22Rv1 (cell line): Measurements from ENCODE around the gene FAM13B.

Experiments
- H3K27ac ChIP-seq: fragments of 450-650 bp; 2 replicates; pipeline ENCODE4 v1.5.1; 2017
- ZFX ChIP-seq: fragments of 450-650 bp; IDR thresholded peaks from 2 replicates; pipeline ENCODE4 v1.6.1; 2017; ENCODE audit warnings: antibody characterized with exemption, borderline replicate concordance
- TF ChIP-seq, protein P1 (sequence below): fragments of 450-650 bp; IDR thresholded peaks from 2 replicates; pipeline ENCODE4 v1.5.1; 2017; ENCODE audit warnings: mild to moderate bottlenecking

Gene FAM13B

DNA sequence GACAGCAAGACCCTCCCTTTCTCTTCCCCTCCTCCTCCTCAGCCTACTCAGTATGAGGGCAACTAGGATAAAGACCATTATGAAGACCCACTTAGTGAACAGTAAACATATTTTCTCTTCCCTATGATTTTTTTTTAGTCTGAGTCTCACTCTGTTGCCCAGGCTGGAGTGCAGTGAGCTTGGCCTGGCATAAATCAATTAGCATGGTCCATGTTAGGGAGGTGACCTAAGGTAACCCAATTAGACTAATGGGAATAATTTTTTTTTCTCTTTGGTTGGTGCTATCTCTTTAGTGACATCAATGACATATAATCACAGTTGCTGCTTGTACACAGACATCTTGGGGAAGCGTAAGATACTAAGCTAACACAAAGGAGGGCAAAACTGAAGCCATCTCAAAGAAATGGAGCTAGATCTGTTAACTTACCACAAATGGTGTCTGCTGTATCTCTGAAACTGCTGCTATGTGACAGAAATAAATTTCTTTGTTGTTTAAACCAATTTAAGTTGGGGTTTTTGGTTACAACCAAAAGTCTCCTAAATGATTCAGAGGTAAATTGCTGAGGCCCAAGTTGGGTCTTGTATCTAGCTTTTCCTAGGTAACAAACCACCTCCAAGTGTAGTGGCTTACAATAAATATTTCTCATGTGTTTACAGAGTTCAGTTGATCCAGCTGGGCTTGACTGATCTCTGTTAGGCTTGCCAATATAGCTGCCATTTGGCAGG is 130.3 kb downstream of the FAM13B start:
- no peak overlapping the region for H3K27ac ChIP-seq
- no peak for TF ChIP-seq ZFX
- TF ChIP-seq, protein P1, sequence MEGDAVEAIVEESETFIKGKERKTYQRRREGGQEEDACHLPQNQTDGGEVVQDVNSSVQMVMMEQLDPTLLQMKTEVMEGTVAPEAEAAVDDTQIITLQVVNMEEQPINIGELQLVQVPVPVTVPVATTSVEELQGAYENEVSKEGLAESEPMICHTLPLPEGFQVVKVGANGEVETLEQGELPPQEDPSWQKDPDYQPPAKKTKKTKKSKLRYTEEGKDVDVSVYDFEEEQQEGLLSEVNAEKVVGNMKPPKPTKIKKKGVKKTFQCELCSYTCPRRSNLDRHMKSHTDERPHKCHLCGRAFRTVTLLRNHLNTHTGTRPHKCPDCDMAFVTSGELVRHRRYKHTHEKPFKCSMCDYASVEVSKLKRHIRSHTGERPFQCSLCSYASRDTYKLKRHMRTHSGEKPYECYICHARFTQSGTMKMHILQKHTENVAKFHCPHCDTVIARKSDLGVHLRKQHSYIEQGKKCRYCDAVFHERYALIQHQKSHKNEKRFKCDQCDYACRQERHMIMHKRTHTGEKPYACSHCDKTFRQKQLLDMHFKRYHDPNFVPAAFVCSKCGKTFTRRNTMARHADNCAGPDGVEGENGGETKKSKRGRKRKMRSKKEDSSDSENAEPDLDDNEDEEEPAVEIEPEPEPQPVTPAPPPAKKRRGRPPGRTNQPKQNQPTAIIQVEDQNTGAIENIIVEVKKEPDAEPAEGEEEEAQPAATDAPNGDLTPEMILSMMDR: no peak

DNA sequence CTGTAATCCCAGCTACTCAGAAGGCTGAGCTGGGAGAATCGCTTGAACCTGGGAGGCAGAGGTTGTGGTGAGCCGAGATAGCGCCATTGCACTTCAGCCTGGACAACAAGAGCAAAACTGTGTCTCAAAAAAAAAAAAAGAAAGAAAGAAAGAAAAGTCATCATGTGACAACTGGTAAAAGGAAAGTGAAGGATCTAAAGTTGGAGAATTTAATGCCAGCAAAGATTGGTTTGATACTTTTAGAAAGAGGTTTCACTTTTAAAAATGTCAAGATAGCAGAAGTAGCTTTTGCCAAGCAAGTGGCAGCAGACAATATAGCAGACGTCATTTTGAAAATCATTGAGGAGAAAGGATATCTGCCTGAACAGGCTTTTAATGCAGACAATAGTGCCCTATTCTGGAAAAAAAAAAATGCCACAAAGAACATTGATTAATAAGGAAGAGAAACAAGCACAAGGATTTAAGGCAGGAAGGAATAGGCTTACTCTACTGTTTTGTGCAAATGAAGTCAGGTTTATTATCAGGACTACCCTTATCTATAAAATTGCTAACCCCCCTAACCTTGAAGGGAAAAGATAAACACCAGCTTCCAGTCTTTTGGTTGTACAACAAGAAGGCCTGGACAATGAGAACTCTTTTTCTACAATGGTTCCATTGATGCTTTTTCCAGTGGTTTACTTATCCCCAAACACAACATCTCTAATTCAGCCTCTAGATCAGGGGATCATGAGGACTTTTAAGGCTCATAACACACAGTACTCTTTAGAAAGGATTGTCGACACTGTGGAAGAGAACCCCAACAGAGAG is 131.7 kb downstream of the FAM13B start:
- no peak overlapping the region for H3K27ac ChIP-seq
- no peak for TF ChIP-seq ZFX
- TF ChIP-seq, protein P1: no peak

DNA sequence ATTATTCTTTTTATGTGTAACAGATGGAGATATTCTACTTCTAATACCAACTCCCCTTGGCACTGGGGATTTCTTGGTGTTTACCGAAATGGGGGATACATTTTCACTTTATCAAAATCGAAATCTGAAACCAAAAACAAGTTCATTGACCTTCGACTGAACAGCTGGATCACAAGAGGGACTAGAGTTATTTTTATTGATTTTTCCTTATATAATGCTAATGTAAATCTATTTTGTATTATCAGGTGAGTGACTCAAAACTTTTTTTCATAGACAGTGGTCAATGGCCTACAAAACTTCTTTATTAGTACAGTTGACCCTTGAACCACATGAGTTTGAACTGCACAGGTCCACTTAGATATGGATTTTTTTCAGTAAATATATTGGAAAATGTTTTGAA is 133.4 kb downstream of the FAM13B start:
- no peak for TF ChIP-seq ZFX
- TF ChIP-seq, protein P1: no peak
- no peak overlapping the region for H3K27ac ChIP-seq

DNA sequence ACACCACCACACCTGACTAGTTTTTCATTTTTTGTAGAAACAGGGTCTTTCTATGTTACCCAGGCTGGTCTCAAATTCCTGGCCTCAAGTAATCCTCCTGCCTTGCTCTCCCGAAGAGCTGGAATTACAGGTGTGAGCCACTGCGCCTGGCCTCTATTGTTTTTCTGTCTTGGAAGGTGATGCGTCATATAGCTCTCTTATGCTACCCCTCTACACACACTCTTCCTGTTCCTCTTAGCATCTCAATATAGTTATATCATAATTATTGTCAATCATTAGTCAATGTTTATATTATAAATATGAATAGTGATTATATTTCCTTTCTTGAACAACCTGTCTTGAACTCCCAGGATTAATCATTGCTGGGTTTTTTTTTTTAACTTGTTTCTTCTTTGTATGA is 136.3 kb downstream of the FAM13B start:
- no peak overlapping the region for H3K27ac ChIP-seq
- TF ChIP-seq, protein P1: no peak
- TF ChIP-seq ZFX: no peak

DNA sequence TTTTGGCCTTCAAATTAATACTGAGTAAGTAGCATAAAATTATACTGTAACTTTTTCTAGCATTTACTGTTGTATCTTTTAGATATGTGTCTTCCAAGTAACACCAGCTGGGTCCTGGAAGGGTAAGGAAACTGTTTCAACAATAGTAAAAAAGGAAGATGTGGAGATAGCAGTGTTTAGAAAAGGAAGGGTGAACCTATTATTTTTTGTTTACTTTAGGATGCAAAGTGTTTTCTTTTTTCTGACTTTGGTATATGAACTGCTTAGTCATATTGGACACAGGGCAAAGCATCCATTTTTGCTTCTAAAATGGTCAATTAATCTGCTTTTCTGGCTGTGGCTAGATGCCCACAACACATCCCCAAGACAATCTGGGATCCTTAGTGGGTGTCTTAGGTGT is 138.3 kb downstream of the FAM13B start:
- peak overlapping the region; percentile 47 for H3K27ac ChIP-seq
- no peak for TF ChIP-seq ZFX
- TF ChIP-seq, protein P1: no peak

DNA sequence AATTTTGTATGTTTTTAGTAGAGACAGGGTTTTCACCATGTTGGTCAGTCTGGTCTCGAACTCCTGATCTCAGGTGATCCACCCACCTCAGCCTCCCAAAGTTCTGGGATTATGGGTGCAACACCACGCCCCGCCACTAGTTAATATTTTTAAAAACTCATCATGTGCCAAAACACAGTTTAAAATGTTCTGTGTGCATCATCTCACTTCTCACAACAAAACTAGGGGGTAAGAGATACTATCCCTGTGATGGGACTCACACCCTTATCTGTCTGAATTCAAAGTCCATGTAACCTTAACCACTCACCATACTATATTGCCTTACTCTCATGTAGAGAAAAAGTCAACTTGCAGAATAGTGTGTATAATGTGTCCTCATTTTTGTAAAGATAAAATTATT is 141.0 kb downstream of the FAM13B start:
- no peak overlapping the region; the same call in 1 of the 2 replicates for H3K27ac ChIP-seq
- TF ChIP-seq ZFX: no peak
- TF ChIP-seq, protein P1: no peak

DNA sequence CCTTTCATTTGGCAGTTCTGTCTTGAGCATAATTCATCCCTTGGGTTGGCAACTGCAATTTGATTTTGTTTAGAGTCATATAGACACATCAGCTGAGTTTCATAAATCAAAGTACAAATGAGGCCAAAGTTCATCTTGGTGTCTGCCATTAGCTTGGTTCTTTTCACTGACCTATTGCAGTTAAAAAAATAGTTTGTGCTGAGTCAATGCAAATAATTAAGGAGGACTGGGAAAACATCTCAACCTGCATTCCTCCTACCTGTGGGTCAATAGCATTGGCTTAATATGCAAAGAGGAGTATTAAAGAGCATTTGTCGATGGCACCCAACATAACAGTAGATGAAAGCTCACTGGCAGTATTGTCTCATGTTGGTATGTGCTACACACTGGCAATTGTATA is 142.0 kb downstream of the FAM13B start:
- peak overlapping the region; percentile 55 for H3K27ac ChIP-seq
- TF ChIP-seq, protein P1: no peak
- TF ChIP-seq ZFX: no peak
